ENCODE measurements around the gene CCDC158. TPM values are rescaled to one million over a fixed set of nuclear protein-coding genes. Genes with fewer than 3 reads are reported as not detected.

CCDC158 gene
- total and polyA plus RNA-seq, 2 of the 8 experiments (the other 6 are each of a cell fraction or from before 2014, with no cell fraction given): not detected

- Histone ChIP-seq H2AFZ (ENCODE audit: low read length) (no peak overlapping the region), H3K4me3 (ENCODE audit: extremely low read depth in 1 of 4, insufficient read depth in 2 of 4, low read depth in 3 of 4, low read length in 4 of 4) (no peak overlapping the region), H4K20me1 (replicated peaks in 1 of 2; ENCODE audit: control insufficient read depth in 1 of 2, insufficient read depth in 2 of 2, low read length in 2 of 2) (no peaks in the 10 kb centered on the region), H3K56ac (replicated peaks; ENCODE audit: insufficient read length, low read depth, low read length) (no peak overlapping the region), H3K27ac (ENCODE audit: low read depth, low read length) (no peak overlapping the region), H4K8ac (ENCODE audit: extremely low read depth, insufficient read depth, low read length) (no peak overlapping the region), H3K9ac (replicated peaks in 1 of 4; ENCODE audit: extremely low read depth in 1 of 4, low read depth in 3 of 4, low read length in 3 of 4) (no peak overlapping the region), H3K4me1 (replicated peaks in 1 of 4; ENCODE audit: control insufficient read depth in 3 of 4, insufficient read depth in 4 of 4, low read length in 3 of 4) (no peaks in the 10 kb centered on the region), H2AK5ac (ENCODE audit: low read depth, low read length) (no peak overlapping the region), H3K36me3 (ENCODE audit: control insufficient read depth in 2 of 4, insufficient read depth in 4 of 4, low read length in 3 of 4) (no peaks in the 10 kb centered on the region), H3K79me1 (ENCODE audit: low read depth, low read length) (no peaks in the 10 kb centered on the region), H3K23ac (ENCODE audit: insufficient read length) (no peak overlapping the region), H3K14ac (ENCODE audit: insufficient read length) (no peak overlapping the region), H4K91ac (replicated peaks; ENCODE audit: insufficient read length, low read length) (no peak overlapping the region), H2BK5ac (ENCODE audit: low read depth, low read length) (no peak overlapping the region), H3K9me3 (ENCODE audit: insufficient read depth in 2 of 2, low read depth in 1 of 2, low read length in 1 of 2) (peaks cover 7 to 9% of the 10 kb centered on the region in 2 experiments; a peak in 3 of 4 replicates), H2BK20ac (ENCODE audit: low read length) (no peak overlapping the region), H2BK120ac (replicated peaks; ENCODE audit: low read depth, low read length) (no peak overlapping the region), H2BK15ac (ENCODE audit: low read length) (no peak overlapping the region), H3K27me3 (replicated peaks in 1 of 4; ENCODE audit: control insufficient read depth in 3 of 4, extremely low read depth in 1 of 4, insufficient read depth in 3 of 4, low read length in 3 of 4) (no peaks in the 10 kb centered on the region), H3K23me2 (ENCODE audit: low read depth, low read length) (no peaks in the 10 kb centered on the region), H2BK12ac (ENCODE audit: low read depth, low read length) (no peak overlapping the region), H3K18ac (ENCODE audit: extremely low read depth, low read length) (no peak overlapping the region), H3K4ac (replicated peaks; ENCODE audit: insufficient read length, low read depth, low read length) (no peak overlapping the region), H3K4me2 (ENCODE audit: insufficient read depth in 1 of 2, low read depth in 2 of 2, low read length in 2 of 2) (no peak overlapping the region), H4K5ac (ENCODE audit: insufficient read length, low read depth, low read length) (no peak overlapping the region), H3K79me2 (ENCODE audit: control insufficient read depth in 1 of 2, insufficient read depth in 2 of 2, low read length in 2 of 2) (no peaks in the 10 kb centered on the region)
- FAIRE-seq: no peak
- WGBS, 2 experiments (ENCODE audit: extremely low coverage in 1 of 2, insufficient coverage in 1 of 2, insufficient read length in 1 of 2, insufficient replicate concordance in 2 of 2, low coverage in 1 of 2, low lambda C conversion rate in 2 of 2, missing lambda C conversion rate in 1 of 2): 83% methylated on average over 3 of the region's 3 CpGs; no CpG with 5 or more reads in 1 of the 2 experiments
- POLR2A ChIA-PET (ENCODE audit: partially characterized antibody): no interaction called here
- DNase-seq (ENCODE audit: low read depth in 1 of 2, low spot score in 2 of 2): no peak
- CTCF ChIA-PET (ENCODE audit: partially characterized antibody): interaction anchor here (3.0 kb wide), 1 partner anchor 15 kb away, joined by 21 read pairs; no protein-coding TSS in a partner anchor
- TF ChIP-seq ZNF274 (IDR thresholded peaks at IDR 0.05; ENCODE audit: borderline replicate concordance, extremely low read depth, low read length): no peak
- TF ChIP-seq KDM1A (IDR thresholded peaks at IDR 0.05; ENCODE audit: borderline replicate concordance, low read length): no peak
- TF ChIP-seq ASH2L (IDR thresholded peaks at IDR 0.05; ENCODE audit: low read length): no peak
- no peak for TF ChIP-seq SUZ12 (IDR thresholded peaks at IDR 0.05; ENCODE audit: low read length)
- no peak for TF ChIP-seq CBX5 (IDR thresholded peaks at IDR 0.05; ENCODE audit: low read depth, low read length)
Measured at GRCh38 chr4:76361689-76362412, 59.1 kb downstream of the CCDC158 start.

Measured in H1 (cell line).